ENCODE data around the gene GPRIN2.
"Not testable (repeated sequence)": the region's sequence is repeated elsewhere in the genome, so short reads cannot be mapped to it uniquely, and the experiment has no call there.

Gene GPRIN2

GRCh38 chr10:46536781-46537180 is 19.7 kb downstream of the GPRIN2 start:
- DNase-seq (ENCODE audit: low read depth, low spot score) = no peak
- in situ Hi-C loops (cut with HindIII; ENCODE audit: low sequenced_read_pairs) = no loop called here
- TF ChIP-seq, protein P1, sequence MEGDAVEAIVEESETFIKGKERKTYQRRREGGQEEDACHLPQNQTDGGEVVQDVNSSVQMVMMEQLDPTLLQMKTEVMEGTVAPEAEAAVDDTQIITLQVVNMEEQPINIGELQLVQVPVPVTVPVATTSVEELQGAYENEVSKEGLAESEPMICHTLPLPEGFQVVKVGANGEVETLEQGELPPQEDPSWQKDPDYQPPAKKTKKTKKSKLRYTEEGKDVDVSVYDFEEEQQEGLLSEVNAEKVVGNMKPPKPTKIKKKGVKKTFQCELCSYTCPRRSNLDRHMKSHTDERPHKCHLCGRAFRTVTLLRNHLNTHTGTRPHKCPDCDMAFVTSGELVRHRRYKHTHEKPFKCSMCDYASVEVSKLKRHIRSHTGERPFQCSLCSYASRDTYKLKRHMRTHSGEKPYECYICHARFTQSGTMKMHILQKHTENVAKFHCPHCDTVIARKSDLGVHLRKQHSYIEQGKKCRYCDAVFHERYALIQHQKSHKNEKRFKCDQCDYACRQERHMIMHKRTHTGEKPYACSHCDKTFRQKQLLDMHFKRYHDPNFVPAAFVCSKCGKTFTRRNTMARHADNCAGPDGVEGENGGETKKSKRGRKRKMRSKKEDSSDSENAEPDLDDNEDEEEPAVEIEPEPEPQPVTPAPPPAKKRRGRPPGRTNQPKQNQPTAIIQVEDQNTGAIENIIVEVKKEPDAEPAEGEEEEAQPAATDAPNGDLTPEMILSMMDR (IDR thresholded peaks at IDR 0.05; ENCODE audit: low read depth, low read length) = no peak
- H3K4me3 ChIP-seq (ENCODE audit: low read depth, low read length) = no peak overlapping the region

DNA sequence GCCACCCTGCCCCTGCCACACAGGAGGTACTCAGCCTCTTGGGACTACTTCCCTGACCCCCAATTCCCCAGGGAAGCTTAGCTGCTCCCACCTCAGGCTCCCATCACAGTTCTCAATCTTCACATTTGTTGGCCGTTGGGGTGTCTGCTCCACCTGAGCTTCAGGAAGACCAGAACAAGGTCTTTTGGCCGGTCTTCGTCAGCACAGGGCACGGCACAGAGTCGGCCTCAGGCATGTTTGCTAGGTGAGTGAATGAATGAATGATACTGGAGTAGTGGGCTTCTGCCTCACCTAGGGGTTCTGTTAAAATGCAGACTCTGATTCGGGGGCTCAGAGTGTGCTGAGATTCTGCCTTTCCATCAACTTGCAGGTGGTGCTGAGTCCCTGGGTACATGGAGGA is 20.3 kb downstream of the GPRIN2 start:
- in situ Hi-C loops (cut with HindIII; ENCODE audit: low sequenced_read_pairs) = no loop called here

GRCh38 chr10:46534828-46535524 is 21.5 kb downstream of the GPRIN2 start:
- DNase-seq (ENCODE audit: low read depth, low spot score) = no peak
- TF ChIP-seq, protein P1 (IDR thresholded peaks at IDR 0.05; ENCODE audit: low read depth, low read length) = no peak
- in situ Hi-C loops (cut with HindIII; ENCODE audit: low sequenced_read_pairs) = no loop called here
- no peak overlapping the region for H3K4me3 ChIP-seq (ENCODE audit: low read depth, low read length)

More for the DNA sequence above, 20.3 kb downstream of the GPRIN2 start:
- no peak overlapping the region for H3K4me3 ChIP-seq (ENCODE audit: low read depth, low read length)
- DNase-seq (ENCODE audit: low read depth, low spot score) = no peak
- TF ChIP-seq, protein P1 (IDR thresholded peaks at IDR 0.05; ENCODE audit: low read depth, low read length) = no peak

- in situ Hi-C loops (cut with HindIII; ENCODE audit: low sequenced_read_pairs); DNase-seq (ENCODE audit: low read depth, low spot score); H3K4me3 ChIP-seq (ENCODE audit: low read depth, low read length): not testable (repeated sequence)
Observed at GRCh38 chr10:46532256-46532655, 24.2 kb downstream of the GPRIN2 start.

DNA sequence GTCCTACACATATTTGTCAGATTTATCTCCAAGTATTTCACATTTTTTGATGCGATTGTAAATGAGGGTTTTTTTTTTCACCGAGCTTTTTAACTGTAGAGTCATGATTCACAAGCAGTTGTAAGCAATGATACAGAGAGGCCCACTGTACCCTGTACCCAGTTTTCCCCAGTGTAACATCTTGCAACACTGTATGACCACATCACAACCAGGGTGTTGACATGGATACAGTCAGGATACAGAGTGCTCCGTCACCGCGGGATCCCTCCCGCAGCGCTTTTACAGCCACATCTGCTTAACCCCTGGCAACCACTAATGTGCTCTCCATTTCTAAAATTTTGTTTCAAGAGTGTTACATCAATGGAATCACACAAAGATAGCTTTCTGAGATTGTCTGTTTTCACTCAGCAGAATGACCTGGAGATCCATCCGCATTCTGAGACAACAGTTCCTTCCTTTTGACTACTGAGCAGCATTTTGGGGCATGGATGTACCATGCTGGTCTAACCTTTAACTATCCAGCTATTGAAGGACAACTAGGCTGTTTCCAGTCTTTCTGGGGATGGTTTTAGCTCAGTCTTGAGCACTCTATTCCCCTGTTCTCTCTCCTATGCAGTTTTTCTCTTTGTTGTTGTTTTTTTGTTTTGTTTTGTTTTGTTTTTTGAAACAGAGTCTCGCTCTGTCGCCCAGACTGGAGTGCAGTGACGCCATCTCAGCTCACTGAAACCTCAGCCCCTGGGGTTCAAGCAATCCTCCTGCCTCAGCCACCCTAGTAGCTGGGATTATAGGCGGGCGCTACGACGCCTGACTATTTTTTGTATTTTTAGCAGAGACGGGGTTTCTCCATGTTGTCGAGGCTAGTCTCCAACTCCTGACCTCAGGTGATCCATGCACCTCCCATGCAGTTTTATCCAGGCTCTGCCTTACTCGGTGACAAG is 25.9 kb downstream of the GPRIN2 start:
- in situ Hi-C loops (cut with HindIII; ENCODE audit: low sequenced_read_pairs) = no loop called here
- TF ChIP-seq, protein P1 (IDR thresholded peaks at IDR 0.05; ENCODE audit: low read depth, low read length) = no peak
- no peak overlapping the region for H3K4me3 ChIP-seq (ENCODE audit: low read depth, low read length)
- peak; percentile 96 for DNase-seq (ENCODE audit: low read depth, low spot score)

DNA sequence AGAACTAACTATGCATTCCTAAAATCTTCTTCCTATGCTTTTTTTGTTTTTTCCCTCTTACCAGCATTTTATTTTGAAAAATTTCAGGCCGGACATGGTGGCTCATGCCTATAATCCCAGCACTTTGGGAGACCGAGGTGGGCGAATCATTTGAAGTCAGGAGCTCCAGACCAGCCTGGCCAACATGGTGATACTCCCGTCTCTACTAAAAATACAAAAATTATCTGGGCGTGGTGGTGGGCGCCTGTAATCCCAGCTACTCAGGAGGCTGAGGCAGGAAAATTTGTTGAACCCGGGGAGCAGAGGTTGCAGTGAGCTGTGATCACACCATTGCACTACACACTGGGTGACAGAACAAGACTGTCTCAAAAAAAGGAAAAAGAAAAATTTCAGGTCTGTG is 26.7 kb downstream of the GPRIN2 start:
- in situ Hi-C loops (cut with HindIII; ENCODE audit: low sequenced_read_pairs); H3K4me3 ChIP-seq (ENCODE audit: low read depth, low read length); DNase-seq (ENCODE audit: low read depth, low spot score): not testable (repeated sequence)

- H3K4me3 ChIP-seq (ENCODE audit: low read depth, low read length) = no peak overlapping the region
- TF ChIP-seq, protein P1 (IDR thresholded peaks at IDR 0.05; ENCODE audit: low read depth, low read length) = no peak
- no peak for DNase-seq (ENCODE audit: low read depth, low spot score)
- in situ Hi-C loops (cut with HindIII; ENCODE audit: low sequenced_read_pairs) = no loop called here
Observed at GRCh38 chr10:46528675-46529615, 27.5 kb downstream of the GPRIN2 start.
